Measurements from ENCODE around the gene USP12.
"Not testable (repeated sequence)": the region's sequence is repeated elsewhere in the genome, so short reads cannot be mapped to it uniquely, and the experiment has no call there.

The USP12 gene

DNA sequence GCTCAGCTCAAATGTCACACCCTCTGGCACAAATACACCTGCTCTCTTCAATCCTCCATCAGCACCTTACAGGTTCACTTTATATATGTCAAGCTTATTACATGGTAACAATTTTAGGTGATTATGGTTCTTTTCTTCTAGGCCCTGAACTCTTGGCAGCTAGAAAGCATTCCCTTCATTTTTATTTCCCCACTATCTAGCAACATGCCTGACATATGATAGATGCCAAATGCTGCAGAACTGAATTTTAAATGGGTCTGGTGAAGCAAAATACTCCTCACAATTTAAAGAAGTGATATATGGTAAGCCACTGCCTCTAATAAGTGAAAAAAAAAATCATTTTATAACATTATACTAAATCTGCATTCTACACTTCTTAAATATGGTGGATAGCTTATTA lies 95.2 kb downstream of the USP12 start:
- Histone ChIP-seq H2AFZ (ENCODE audit: low read length, unreplicated experiment) (no peak overlapping the region), H3K27ac (ENCODE audit: low read depth, low read length) (no peak overlapping the region), H3K27me3 (ENCODE audit: insufficient read depth, low read length) (no peaks in the 10 kb centered on the region), H3K4me3 (ENCODE audit: low read depth, low read length) (no peak overlapping the region), H3K4me1 (ENCODE audit: control insufficient read depth, insufficient read depth, low read length, unreplicated experiment) (no peaks in the 10 kb centered on the region), H3K36me3 (ENCODE audit: insufficient read depth, low read length) (peaks cover 17% of the 10 kb centered on the region; the same call in 1 of the 2 replicates), H3K79me2 (ENCODE audit: control insufficient read depth, insufficient read depth, low read length, unreplicated experiment) (no peaks in the 10 kb centered on the region)

DNA sequence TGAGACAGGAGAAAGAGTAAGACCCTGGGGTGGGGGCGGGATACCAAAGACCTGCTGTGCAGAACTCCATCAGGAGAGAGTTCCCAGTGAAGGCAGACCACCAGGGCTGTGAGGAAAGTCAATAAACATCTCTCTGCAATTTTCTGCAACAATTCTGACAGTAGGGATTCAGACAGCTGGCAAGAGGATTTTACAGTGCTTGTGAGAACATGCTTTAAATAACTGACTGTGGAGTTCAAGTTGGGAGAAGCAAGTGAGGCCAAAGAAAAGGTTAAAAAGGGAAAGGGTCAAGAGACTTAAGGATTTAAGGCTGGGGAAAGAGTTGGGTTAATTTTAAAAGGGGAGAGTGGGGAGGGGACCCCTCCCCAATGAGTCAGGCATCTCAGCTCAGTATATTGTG lies 98.4 kb downstream of the USP12 start:
- no peaks in the 10 kb centered on the region for H3K4me1 ChIP-seq (ENCODE audit: control insufficient read depth, insufficient read depth, low read length, unreplicated experiment)
- no peaks in the 10 kb centered on the region for H3K27me3 ChIP-seq (ENCODE audit: insufficient read depth, low read length)
- no peaks in the 10 kb centered on the region for H3K79me2 ChIP-seq (ENCODE audit: control insufficient read depth, insufficient read depth, low read length, unreplicated experiment)
- peaks cover 12% of the 10 kb centered on the region; the same call in 1 of the 2 replicates for H3K36me3 ChIP-seq (ENCODE audit: insufficient read depth, low read length)
- H3K4me3 ChIP-seq (ENCODE audit: low read depth, low read length): no peak overlapping the region
- H3K27ac ChIP-seq (ENCODE audit: low read depth, low read length): no peak overlapping the region
- H2AFZ ChIP-seq (ENCODE audit: low read length, unreplicated experiment): no peak overlapping the region

DNA sequence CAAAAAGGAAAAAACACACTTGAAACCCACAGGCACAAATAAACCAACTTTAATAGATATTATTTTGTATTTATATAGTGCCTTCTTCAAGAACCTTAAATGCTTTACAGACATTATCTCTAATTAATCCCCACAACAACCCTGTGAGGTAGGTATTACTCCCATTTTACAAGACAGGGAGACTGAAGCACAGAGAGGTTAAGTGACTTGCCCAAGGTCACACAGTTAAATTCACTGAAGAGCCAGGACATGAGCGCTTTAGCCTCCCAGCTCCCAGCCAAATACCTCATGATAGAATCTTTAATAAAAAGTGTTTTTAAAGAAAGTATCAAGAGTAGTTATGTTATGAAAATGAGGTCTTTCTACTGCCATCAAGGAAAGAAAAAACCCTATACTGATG lies 105.5 kb downstream of the USP12 start:
- H3K4me1 ChIP-seq (ENCODE audit: control insufficient read depth, insufficient read depth, low read length, unreplicated experiment); H2AFZ ChIP-seq (ENCODE audit: low read length, unreplicated experiment); H3K36me3 ChIP-seq (ENCODE audit: insufficient read depth, low read length); H3K27me3 ChIP-seq (ENCODE audit: insufficient read depth, low read length); H3K27ac ChIP-seq (ENCODE audit: low read depth, low read length); H3K4me3 ChIP-seq (ENCODE audit: low read depth, low read length); H3K79me2 ChIP-seq (ENCODE audit: control insufficient read depth, insufficient read depth, low read length, unreplicated experiment): not testable (repeated sequence)

DNA sequence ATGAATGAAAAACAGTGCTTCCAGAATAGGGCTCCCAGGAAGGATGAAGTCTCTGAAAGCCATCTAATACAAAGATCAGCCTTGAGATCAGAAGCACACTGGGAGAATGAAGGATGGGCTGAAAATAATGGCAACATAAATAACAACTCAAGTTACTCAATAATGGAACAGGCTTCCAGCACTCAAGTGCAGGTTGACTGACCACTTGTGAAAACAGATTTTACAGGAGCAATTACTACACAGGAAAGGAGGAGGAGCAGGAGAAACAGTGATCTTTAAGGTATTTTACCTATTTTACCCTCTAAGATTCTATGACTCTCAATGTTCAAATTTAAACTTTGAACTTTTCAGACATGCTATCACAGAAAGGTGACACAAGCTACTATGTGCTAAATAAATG lies 106.0 kb downstream of the USP12 start:
- no peak overlapping the region for H3K27ac ChIP-seq (ENCODE audit: low read depth, low read length)
- no peaks in the 10 kb centered on the region for H3K27me3 ChIP-seq (ENCODE audit: insufficient read depth, low read length)
- no peaks in the 10 kb centered on the region for H3K79me2 ChIP-seq (ENCODE audit: control insufficient read depth, insufficient read depth, low read length, unreplicated experiment)
- H3K4me3 ChIP-seq (ENCODE audit: low read depth, low read length): no peak overlapping the region
- H3K36me3 ChIP-seq (ENCODE audit: insufficient read depth, low read length): no peaks in the 10 kb centered on the region
- no peaks in the 10 kb centered on the region for H3K4me1 ChIP-seq (ENCODE audit: control insufficient read depth, insufficient read depth, low read length, unreplicated experiment)
- H2AFZ ChIP-seq (ENCODE audit: low read length, unreplicated experiment): no peak overlapping the region

DNA sequence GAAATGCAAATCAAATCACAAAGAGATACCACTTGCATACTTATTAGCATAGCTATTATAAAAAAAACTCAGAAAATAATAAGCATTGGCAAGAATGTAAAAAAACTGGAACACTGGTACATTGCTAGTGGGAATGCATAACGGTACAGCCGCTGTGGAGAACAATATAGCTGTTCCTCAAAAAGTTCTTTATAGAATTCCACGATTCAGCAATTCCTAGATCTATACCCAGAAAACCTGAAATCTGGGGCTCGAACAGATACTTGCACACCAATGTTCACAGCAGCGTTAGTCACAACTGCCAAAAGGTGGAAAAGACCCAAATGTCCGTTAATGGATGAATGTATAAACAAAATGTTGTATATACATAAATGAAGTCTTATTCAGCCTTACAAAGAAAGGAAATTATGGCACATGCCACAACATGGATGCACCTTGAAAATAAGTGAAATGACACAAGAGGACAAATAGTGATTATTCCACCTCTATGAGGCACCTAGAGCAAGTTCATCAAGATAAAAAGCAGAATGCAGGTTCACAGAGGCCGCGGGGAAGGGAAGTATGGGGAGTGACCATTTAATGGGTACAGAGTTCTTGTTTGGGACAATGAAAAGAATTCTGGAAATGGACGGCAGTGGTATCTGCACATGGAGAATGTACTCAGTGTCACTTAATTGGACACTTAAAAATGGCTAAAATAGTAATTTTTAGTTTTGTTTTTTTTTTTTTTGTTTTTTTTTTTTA lies 107.2 kb downstream of the USP12 start:
- Histone ChIP-seq H3K79me2 (ENCODE audit: control insufficient read depth, insufficient read depth, low read length, unreplicated experiment) (no peaks in the 10 kb centered on the region), H3K4me3 (ENCODE audit: low read depth, low read length) (no peak overlapping the region), H2AFZ (ENCODE audit: low read length, unreplicated experiment) (no peak overlapping the region), H3K27me3 (ENCODE audit: insufficient read depth, low read length) (no peaks in the 10 kb centered on the region), H3K4me1 (ENCODE audit: control insufficient read depth, insufficient read depth, low read length, unreplicated experiment) (no peaks in the 10 kb centered on the region), H3K27ac (ENCODE audit: low read depth, low read length) (no peak overlapping the region), H3K36me3 (ENCODE audit: insufficient read depth, low read length) (no peaks in the 10 kb centered on the region)

DNA sequence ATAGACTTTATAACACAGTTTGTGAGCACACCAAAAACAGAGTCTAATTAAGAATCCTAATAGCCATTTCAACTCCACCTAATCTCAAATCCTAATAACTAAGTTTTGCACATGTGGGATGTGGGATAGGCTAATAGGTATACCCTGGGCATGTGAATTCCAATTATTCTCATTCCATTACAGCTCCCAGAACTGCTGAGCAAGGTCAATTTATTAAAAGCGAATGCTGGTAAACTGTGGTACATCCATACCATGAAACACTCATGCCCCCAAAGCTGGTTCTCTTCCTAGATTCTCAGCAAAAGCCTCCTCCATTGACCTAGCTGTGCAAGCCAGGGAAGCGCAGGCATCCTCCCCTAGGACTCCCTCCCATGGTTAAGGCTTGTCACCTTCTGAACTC lies 113.8 kb downstream of the USP12 start:
- peaks cover 18% of the 10 kb centered on the region for H3K4me1 ChIP-seq (ENCODE audit: control insufficient read depth, insufficient read depth, low read length, unreplicated experiment)
- H3K79me2 ChIP-seq (ENCODE audit: control insufficient read depth, insufficient read depth, low read length, unreplicated experiment): no peaks in the 10 kb centered on the region
- no peaks in the 10 kb centered on the region for H3K27me3 ChIP-seq (ENCODE audit: insufficient read depth, low read length)
- H3K27ac ChIP-seq (ENCODE audit: low read depth, low read length): no peak overlapping the region
- H3K36me3 ChIP-seq (ENCODE audit: insufficient read depth, low read length): no peaks in the 10 kb centered on the region
- no peak overlapping the region for H2AFZ ChIP-seq (ENCODE audit: low read length, unreplicated experiment)
- no peak overlapping the region for H3K4me3 ChIP-seq (ENCODE audit: low read depth, low read length)

DNA sequence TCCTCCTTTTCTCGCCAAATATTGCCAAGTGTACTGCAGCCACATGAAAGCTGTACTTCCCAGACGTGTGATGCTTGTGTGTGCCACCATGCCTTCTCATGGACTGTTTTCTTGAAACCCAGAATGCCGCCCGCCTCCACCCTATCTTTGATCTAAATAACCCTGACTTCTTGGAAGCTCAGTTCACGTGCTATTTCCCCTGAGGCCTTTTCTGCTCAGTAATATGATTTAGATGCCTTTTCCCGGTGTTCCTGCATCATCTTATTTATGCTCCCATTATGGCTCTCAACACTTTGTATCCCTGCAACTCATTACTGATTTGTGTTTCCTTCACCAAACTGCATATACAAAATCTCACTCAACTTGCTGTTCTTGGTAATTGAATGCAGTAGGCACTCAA lies 116.1 kb downstream of the USP12 start:
- Histone ChIP-seq H3K27ac (ENCODE audit: low read depth, low read length) (no peak overlapping the region), H3K79me2 (ENCODE audit: control insufficient read depth, insufficient read depth, low read length, unreplicated experiment) (no peaks in the 10 kb centered on the region), H3K4me3 (ENCODE audit: low read depth, low read length) (no peak overlapping the region), H2AFZ (ENCODE audit: low read length, unreplicated experiment) (no peak overlapping the region), H3K27me3 (ENCODE audit: insufficient read depth, low read length) (no peaks in the 10 kb centered on the region), H3K4me1 (ENCODE audit: control insufficient read depth, insufficient read depth, low read length, unreplicated experiment) (peaks cover 18% of the 10 kb centered on the region), H3K36me3 (ENCODE audit: insufficient read depth, low read length) (no peaks in the 10 kb centered on the region)

DNA sequence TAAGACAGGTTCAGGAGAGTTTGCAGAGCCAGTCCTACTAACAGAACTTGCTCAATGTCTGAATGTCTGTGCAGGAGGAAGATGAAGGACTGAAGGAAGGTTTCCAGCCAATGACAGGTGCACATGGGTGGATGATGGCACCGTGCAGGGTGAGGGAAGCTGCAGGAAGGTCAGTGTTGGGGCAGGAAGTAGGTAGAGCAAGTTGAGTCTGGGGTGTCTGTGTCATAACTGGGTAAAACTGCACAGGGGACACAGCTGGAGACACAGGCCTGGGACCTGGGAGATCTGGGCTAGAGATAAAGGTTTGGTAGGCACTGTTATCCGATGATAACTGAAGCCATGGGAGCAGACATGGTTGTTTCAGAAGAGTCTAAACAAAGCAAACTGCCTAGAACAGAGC lies 116.9 kb downstream of the USP12 start:
- Histone ChIP-seq H3K36me3 (ENCODE audit: insufficient read depth, low read length) (no peaks in the 10 kb centered on the region), H3K4me1 (ENCODE audit: control insufficient read depth, insufficient read depth, low read length, unreplicated experiment) (peaks cover 18% of the 10 kb centered on the region), H3K27ac (ENCODE audit: low read depth, low read length) (no peak overlapping the region), H3K79me2 (ENCODE audit: control insufficient read depth, insufficient read depth, low read length, unreplicated experiment) (no peaks in the 10 kb centered on the region), H3K27me3 (ENCODE audit: insufficient read depth, low read length) (no peaks in the 10 kb centered on the region), H3K4me3 (ENCODE audit: low read depth, low read length) (no peak overlapping the region), H2AFZ (ENCODE audit: low read length, unreplicated experiment) (no peak overlapping the region)

DNA sequence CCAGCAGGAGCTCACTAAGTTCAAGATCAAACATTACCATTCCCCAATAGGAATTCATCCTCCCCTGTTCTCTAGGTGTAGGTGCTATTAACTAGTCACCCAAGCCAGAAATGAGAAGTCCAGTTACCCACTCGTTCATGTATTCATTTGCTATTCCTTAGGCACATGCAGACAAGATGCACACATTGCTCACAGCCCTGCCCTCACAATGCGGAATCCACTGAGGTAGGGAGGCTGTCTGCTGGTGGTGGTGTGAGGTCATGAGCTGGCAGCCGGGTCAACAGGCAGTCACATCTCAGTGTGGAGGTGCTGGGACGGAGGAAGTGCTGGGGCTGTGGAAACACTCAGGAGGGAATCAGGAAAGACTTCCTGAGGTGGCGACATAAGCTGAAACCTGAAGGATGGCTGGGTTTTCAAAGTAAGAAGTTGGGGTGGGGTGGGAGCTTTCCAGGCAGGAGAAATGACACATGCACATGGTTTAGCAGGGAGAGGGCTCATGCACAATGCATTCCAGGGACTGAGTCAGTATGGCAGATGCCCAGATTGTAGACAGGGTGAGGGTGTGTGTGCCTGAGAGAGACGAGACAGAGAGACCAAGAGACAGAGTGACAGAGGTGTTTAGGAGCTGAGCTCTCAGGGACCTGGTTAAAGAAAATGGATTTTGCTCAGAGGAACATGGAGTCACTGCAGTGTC lies 117.6 kb downstream of the USP12 start:
- Histone ChIP-seq H3K27ac (ENCODE audit: low read depth, low read length) (no peak overlapping the region), H3K79me2 (ENCODE audit: control insufficient read depth, insufficient read depth, low read length, unreplicated experiment) (no peaks in the 10 kb centered on the region), H3K36me3 (ENCODE audit: insufficient read depth, low read length) (no peaks in the 10 kb centered on the region), H3K27me3 (ENCODE audit: insufficient read depth, low read length) (no peaks in the 10 kb centered on the region), H3K4me3 (ENCODE audit: low read depth, low read length) (no peak overlapping the region), H2AFZ (ENCODE audit: low read length, unreplicated experiment) (no peak overlapping the region), H3K4me1 (ENCODE audit: control insufficient read depth, insufficient read depth, low read length, unreplicated experiment) (peaks cover 18% of the 10 kb centered on the region)

DNA sequence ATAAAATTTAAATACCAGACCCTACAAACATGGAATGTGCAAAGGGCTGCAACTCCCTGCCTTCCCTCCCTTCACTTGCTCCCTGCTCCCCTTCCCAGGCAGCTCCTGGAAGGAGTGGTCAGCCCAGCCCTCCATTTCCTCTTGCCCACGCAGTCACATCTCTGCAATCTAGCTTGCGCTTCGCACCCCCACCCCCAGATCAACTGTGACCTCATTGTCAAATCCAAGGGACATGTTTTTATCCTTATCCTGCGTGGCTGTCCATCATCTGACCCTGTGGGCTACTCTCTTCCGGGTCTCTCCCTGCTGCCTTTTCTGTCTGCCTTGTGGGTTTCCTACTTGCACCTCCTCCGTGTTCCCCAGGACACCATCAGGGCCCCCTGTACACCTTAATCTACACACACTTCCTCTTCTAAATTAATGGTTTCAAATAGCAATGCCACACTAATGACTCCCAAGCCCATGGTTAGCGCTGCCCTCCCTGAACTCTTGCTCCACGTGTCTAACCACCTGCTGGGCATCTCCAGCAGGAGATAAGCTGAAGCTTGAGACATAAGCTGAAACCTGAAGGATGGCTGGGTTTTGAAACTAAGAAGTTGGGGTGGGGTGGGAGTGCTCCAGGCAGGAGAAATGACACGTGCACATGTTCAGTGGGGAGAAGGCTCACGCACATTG lies 118.3 kb downstream of the USP12 start:
- no peak overlapping the region for H2AFZ ChIP-seq (ENCODE audit: low read length, unreplicated experiment)
- H3K36me3 ChIP-seq (ENCODE audit: insufficient read depth, low read length): no peaks in the 10 kb centered on the region
- H3K27ac ChIP-seq (ENCODE audit: low read depth, low read length): no peak overlapping the region
- H3K4me1 ChIP-seq (ENCODE audit: control insufficient read depth, insufficient read depth, low read length, unreplicated experiment): peaks cover 18% of the 10 kb centered on the region
- H3K27me3 ChIP-seq (ENCODE audit: insufficient read depth, low read length): no peaks in the 10 kb centered on the region
- no peak overlapping the region for H3K4me3 ChIP-seq (ENCODE audit: low read depth, low read length)
- H3K79me2 ChIP-seq (ENCODE audit: control insufficient read depth, insufficient read depth, low read length, unreplicated experiment): no peaks in the 10 kb centered on the region

All from ACC112 (cell line).